Measurements from ENCODE around the gene ALPK3.

The ALPK3 gene, protein sequence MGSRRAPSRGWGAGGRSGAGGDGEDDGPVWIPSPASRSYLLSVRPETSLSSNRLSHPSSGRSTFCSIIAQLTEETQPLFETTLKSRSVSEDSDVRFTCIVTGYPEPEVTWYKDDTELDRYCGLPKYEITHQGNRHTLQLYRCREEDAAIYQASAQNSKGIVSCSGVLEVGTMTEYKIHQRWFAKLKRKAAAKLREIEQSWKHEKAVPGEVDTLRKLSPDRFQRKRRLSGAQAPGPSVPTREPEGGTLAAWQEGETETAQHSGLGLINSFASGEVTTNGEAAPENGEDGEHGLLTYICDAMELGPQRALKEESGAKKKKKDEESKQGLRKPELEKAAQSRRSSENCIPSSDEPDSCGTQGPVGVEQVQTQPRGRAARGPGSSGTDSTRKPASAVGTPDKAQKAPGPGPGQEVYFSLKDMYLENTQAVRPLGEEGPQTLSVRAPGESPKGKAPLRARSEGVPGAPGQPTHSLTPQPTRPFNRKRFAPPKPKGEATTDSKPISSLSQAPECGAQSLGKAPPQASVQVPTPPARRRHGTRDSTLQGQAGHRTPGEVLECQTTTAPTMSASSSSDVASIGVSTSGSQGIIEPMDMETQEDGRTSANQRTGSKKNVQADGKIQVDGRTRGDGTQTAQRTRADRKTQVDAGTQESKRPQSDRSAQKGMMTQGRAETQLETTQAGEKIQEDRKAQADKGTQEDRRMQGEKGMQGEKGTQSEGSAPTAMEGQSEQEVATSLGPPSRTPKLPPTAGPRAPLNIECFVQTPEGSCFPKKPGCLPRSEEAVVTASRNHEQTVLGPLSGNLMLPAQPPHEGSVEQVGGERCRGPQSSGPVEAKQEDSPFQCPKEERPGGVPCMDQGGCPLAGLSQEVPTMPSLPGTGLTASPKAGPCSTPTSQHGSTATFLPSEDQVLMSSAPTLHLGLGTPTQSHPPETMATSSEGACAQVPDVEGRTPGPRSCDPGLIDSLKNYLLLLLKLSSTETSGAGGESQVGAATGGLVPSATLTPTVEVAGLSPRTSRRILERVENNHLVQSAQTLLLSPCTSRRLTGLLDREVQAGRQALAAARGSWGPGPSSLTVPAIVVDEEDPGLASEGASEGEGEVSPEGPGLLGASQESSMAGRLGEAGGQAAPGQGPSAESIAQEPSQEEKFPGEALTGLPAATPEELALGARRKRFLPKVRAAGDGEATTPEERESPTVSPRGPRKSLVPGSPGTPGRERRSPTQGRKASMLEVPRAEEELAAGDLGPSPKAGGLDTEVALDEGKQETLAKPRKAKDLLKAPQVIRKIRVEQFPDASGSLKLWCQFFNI (N-terminal part only)

DNA sequence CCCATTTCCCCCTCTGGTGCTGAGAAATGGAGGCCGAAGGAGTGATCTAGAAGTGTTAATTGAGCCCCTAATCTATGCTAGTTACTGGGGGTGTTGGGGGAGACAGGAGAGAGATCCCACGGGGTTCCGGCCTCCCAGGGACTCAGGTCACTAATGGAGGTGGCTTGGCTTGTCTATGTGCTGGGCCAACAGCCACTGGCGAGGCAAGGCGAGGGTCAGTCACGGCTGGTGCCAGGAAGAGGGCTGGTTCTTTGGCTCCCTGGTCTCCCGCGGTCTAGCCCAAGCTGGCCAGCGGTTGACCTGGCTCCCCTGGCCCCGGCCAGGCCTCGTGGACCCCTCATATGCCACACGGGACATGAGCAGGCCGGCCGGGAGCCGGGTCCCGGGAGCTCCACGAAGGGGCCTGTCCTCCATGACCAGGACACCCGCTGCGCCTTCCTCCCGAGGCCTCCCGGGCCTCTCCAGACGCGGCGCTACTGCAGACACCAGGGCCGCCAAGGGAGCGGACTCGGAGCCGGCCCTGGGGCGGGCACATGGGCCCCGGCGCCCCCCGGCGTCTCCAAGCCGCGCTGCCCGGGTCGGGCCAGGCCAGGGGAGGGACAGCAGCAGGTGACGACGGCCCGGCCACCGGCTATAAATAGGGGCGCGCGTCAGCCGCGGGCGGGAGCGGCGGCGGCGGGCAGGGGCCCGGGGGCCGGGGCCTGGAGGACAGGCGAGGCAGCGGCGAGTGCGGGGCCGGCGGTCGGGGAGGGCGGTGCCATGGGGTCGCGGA is at the start of gene ALPK3:
ALPK3 (plus strand) TSS at position 663 of the 772 bp plus-strand sequence; CDS start at position 760, 97 bp downstream.
- DNase-seq (ENCODE audit: low read depth, low spot score) = no peak

DNA sequence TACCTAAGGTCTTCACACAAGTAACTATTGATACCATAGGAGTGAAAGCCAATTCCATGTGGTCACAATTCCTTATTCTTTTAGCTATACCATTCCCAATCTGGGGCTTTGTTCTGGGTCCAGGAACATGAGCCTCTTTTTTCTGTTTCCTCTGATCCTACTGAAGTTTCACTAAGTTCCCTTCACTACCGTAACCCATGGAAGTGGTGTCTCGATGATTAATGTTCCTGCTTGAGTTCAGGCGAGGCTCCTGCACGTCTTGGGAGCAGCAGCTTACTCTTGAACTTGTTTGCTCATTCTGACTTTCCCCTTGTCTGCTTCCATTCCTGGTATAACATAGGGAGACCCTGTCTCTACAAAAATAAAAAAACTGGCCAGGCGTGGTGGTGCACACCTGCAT is 45.1 kb upstream of the ALPK3 start:
- no peak for DNase-seq (ENCODE audit: low read depth, low spot score)

DNA sequence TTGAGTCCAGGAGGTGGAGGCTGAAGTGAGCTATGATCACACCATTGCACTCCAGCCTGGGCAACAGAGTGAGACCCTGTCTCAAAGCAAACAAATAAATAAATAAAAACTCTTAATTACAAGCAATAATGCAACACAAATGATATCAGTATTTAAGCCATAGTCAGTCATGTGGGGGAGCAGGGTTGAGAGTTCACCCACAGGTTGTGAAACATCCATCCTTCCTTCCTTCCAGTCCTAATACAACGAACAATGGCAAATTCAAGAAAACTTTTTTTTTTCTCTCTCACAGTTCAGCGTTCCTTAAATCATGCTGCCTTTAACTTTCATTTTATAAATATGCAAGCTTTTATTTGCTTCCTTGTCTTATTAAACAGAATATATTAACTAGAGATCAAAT is 44.7 kb upstream of the ALPK3 start:
- DNase-seq (ENCODE audit: low read depth, low spot score) = no peak

DNA sequence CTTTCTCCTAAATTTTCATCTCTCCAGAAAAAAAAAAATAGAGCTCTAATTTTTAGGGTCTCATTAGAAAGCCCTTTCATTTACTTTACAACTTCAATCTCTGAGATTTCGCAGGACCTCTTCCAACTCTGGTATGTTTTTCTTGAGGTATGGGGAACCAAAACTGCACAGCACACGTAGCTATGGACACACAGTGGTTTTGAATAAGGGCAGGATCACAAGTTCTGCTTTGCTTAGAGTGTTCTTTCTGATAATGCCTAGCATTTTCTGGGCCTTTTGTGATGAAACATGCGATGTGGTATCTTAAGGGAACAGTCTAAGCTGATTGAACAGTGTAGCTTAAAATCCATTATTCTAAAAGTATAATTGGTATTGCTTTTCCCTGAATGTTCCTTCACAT is 43.4 kb upstream of the ALPK3 start:
- DNase-seq (ENCODE audit: low read depth, low spot score) = no peak

DNA sequence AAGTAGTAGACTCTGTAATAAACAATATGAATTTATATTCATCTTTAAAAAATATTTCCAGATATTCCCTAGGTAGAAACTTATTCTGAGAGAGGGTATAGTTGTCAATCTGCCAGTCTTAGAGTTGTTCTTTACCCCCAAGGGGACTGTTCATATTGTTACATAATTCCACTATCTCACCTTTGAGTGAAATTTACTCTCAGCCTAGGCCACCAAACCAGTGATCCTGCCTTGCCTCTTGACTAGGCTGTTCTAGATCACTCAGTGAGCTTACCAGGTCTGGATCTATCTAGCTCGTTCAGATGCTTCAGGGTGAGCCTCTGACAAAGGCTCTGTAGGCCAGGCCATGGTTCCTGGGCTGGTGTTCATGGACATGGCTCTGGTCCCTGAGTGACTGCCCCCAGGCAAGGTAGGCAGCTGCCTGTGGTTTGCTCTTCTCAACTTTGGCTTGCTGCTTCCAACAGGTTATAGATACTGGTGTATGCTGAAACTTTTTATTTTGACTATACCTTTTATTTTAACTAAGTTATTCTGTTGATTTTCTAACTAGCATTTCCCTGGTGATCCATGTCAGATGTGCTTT is 41.2 kb upstream of the ALPK3 start:
- no peak for DNase-seq (ENCODE audit: low read depth, low spot score)

DNA sequence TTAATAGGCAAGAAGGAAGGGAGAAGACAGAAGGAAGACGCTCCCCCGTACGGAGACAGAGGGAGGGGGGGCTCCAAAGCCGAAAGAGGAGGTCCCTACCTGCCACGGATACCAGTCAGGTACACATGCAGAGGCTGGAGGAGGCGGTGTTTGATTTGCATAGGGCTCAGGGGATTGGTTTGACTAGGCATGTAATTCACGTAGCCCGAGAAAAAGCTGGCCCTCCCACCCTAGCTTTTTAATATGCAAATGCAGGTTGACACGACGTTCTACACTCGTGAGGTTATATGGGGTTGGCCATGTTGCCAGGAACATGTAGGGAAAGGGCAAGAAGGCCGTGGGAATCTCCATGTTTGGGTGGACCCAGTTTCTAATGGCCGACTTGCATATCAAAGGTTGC is 39.0 kb upstream of the ALPK3 start:
- no peak for DNase-seq (ENCODE audit: low read depth, low spot score)

DNA sequence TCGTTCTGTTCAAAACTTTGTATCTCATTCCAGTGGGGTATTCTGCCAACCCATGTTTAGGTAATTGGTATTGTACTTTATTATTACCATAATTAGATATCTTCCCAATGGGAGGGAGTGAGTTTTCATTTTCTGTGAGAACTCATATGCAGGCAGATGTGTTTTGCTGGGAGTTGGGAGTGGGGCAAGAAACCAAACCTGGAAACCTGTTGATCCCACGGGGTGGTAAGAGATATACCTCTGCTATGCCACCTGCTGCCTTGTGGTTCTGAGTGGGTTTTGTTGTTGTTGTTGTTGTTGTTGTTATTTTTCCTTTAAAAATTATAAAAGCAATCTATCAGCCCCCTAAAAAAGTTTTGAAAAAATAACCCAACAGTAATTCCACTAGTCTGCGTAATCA is 36.7 kb upstream of the ALPK3 start:
- no peak for DNase-seq (ENCODE audit: low read depth, low spot score)

DNA sequence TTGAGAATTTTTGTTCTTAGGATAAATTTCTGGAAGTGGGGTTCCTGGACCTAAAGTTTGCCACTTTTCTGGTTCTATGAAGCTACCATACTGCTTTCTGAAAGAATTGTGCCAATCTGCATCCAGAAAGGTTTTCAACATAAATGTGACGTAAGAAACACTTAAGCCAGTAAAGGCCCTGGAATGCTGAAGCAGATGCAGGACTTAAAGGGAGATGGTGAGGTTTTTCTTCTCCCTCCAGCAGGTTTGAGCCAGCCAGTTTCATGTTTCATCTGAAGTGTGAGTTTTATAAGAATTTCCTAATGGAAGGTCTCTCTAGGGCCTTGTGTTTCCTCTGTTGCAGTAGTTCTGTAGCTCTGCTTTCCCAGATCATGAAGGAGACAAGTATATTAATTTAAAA is 35.7 kb upstream of the ALPK3 start:
- no peak for DNase-seq (ENCODE audit: low read depth, low spot score)

DNA sequence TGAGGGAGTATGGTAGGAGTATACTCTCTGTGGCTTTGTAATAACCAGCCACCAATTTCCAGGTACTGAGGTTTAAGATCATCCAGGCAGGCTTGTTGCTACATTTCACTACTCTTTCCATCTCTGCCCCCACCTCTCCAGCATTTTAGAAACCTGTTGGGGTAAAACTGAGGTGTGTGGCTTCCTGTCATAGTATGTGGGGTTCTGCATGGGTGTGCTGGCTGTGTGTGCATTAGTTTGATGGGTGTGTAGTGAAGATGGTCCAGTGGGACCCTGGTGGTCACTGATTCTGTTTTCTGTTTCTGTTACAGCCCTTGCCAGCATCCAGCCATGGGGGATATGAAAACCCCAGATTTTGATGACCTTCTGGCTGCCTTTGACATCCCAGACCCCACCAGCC is 34.8 kb upstream of the ALPK3 start:
- no peak for DNase-seq (ENCODE audit: low read depth, low spot score)

DNA sequence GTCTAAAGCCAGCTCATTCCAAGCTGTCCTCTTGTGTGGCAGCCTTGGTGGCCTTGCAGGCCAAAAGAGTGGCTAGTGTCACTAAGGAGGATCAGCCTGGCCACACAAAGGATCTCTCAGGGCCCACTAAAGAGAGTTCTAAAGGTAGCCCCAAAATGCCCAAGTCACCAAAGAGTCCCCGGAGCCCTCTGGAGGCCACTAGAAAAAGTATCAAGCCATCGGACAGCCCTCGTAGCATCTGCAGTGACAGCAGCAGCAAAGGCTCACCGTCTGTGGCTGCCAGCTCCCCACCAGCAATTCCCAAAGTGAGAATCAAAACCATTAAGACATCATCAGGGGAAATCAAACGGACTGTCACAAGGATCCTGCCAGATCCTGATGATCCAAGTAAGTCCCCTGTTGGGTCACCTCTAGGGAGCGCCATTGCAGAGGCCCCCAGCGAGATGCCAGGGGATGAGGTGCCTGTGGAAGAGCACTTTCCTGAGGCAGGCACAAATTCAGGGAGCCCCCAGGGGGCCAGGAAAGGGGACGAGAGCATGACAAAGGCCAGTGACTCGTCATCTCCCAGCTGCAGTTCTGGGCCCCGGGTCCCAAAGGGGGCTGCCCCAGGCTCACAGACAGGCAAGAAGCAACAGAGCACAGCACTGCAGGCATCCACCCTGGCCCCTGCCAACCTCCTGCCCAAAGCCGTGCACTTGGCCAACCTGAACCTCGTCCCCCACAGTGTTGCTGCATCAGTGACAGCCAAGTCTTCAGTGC is 33.5 kb upstream of the ALPK3 start:
- no peak for DNase-seq (ENCODE audit: low read depth, low spot score)

DNA sequence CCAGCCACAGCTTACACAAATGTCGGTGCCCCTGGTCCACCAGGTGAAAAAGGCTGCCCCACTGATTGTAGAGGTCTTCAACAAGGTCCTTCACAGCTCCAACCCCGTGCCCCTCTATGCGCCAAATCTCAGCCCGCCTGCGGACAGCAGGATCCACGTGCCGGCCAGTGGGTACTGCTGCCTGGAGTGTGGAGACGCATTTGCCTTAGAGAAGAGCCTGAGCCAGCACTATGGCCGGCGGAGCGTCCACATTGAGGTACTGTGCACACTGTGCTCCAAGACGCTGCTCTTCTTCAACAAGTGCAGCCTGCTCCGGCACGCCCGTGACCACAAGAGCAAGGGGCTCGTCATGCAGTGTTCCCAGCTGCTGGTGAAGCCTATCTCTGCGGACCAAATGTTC is 32.9 kb upstream of the ALPK3 start:
- DNase-seq (ENCODE audit: low read depth, low spot score) = no peak

DNA sequence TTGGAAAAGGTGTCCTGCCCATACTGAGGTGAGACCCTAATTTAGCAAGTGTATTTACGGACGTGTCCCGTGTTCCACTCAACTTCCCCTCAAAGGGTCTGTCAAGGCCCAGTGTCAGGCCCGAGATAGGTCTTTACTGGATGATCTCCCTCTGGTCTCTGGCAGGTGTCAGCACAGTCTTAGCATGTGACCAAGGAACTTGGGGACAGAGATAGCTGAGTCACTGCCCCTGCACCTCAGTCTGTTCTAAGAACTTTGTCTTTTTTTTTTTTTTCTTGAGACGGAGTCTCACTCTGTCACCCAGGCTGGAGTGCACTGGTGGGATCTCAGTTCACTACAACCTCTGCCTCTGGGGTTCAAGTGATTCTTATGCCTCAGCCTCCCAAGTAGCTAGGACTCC is 32.1 kb upstream of the ALPK3 start:
- DNase-seq (ENCODE audit: low read depth, low spot score) = no peak

DNA sequence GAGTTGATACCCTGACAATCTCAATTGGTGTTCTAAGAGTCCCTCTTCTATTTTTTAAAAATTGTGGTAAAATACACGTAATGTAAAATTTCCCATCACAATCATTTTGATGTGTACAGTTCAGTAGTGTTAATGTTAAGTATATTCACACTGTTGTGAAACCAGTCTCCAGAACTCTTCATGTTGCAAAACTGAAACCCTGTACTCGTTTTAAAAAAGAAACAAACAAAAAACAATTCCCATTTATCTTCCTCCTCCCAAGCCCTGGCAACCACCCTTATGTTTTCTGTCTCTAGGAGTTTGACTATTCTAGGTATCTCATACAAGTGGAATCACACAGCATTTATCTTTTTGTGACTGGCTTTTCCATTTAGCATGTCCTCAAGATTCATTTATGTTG is 28.7 kb upstream of the ALPK3 start:
- no peak for DNase-seq (ENCODE audit: low read depth, low spot score)

DNA sequence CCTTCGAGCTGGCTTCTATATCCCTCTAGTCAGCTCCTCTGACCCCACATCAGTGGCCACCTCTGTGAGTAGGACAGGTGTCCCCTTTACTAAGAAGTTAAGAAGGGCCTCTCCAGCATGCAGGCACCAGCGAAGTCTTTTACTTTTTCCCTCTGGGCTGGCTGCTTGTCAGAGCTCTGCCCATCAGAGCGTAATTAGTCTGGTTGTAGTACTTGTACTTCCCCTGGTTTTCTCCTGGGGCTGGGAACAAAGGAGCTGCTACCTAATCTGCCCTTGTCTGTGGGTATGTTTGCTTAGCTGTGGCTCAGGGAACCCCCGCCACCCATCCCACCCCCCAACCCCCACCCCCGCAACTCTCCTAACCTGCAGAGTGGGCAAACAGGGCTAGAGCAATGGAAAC is 27.4 kb upstream of the ALPK3 start:
- DNase-seq (ENCODE audit: low read depth, low spot score) = no peak

DNA sequence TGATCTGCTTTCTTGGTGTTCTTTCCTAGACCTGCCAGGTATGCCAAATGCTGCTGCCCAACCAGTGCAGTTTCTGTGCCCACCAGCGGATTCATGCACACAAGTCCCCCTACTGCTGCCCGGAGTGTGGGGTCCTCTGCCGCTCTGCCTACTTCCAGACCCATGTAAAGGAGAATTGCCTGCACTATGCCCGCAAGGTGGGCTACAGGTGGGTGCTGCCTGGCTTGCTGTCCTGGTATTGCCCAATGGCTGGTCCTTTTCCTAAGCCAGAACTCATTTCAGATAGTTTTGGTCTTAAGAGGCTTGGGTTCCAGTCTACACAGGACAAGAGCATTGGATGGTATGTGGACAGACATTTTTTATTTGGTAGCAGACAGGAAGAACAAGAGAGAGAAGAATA is 26.5 kb upstream of the ALPK3 start:
- no peak for DNase-seq (ENCODE audit: low read depth, low spot score)

DNA sequence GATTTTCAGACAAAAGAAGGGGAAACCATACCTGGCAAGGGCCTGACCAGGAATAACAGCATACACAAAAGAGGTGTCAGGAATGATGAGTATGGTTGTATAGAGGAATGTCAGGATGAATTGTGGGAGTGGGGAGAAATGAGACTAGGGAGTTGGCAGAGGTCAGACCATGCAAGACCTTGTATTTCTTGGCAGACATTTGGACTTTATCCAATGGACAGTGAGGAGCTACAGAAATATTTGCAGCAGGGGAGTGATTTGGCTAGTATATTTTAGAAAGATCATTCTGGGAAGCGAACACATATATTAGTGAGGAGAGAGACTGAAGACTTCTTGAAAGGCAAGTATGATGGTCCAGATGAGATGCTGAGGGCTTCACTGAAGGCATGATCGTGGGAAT is 25.4 kb upstream of the ALPK3 start:
- DNase-seq (ENCODE audit: low read depth, low spot score) = no peak

DNA sequence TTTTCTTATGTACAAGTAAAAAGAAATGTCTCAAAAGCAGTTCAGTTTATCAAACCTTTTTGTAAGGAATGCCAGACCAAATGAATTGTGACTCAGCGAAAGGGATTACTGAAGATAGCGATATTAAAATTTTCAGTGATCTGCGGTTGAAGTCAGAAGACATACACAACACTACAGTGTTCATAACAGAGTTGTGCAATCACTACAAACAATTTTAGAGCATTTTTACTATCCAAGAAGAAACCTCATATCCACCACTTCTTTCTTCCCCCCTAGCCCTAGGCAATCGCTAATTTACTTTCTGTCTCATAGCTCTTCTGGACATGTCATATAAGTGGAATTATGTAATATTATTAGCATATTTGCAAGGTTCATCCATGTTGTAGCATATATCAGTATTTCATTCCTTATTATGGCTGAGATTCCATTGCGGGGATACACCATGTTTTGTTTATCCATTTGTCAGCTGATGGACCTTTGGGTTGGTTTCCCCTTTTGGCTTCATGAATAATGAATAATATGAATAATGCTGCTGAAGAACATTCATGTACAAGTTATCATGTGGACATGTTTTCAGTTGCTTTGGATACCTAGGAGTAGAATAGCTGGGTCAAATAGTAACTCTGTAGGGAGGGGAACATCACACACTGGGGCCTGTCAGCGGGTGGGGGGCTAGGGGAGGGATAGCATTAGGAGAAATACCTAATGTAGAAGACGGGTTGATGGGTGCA is 23.6 kb upstream of the ALPK3 start:
- no peak for DNase-seq (ENCODE audit: low read depth, low spot score)

DNA sequence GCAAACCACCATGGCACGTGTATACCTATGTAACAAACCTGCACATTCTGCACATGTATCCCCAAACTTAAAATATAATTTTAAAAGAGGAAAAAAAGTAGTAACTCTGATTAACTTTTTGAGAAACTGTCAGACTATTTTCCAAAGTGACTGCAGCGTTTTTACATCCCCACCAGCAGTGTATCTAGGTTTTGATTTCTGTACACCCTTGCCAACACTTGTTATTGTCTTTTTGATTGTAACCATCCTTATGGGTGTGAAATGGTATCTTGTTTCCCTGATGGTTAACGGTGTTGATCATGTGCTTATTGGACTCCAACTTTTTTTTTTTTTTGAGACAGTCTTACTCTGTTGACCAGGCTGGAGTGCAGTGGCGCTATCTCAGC is 23.0 kb upstream of the ALPK3 start:
- DNase-seq (ENCODE audit: low read depth, low spot score) = no peak

DNA sequence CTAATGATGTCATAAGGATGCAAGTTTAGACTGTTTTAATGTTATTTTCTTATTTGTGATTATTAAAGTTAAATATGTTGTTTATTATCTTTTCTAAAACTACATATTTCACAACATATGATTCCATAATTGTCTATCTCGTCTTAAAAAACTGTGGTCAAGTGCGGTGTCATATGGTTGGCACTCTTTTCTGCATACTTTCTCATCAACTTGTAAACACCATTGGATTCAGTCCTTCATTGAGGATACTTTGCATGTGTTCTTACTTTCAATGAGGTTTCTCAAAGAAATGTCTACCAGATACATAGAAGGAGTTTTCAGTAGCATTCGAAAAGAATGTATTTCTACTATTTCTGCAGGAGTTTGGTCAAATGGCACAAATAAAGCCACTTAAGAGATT is 22.0 kb upstream of the ALPK3 start:
- no peak for DNase-seq (ENCODE audit: low read depth, low spot score)

DNA sequence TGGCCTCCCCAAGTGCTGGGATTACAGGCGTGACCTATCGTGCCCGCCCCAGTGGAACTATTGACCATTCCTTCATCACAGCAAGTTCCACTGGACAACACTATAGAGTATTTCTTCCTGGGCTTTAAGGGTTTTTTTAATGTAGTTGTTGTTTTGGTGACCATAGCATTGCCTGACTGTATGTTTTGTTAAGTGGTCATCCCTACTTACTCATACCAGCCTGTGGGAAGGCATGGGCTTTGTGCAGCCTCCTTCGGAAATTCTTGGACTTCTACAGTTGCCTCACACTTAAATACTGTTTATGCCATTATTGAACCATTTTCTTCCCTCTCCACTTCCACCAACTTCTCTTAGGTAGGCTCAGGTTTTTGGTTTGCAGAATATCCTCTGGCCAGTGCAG is 19.9 kb upstream of the ALPK3 start:
- no peak for DNase-seq (ENCODE audit: low read depth, low spot score)
